ENCODE results near the gene GGNBP2.
A peak's percentile ranks its signal among the peaks of the same experiment; 100 is the strongest.

Gene GGNBP2

GRCh38 chr17:36524428-36524876 lies 20.3 kb upstream of the GGNBP2 start:
- DNase-seq, result no peak

- DNase-seq, result no peak
Measured at GRCh38 chr17:36525113-36525512, 19.6 kb upstream of the GGNBP2 start.

DNA sequence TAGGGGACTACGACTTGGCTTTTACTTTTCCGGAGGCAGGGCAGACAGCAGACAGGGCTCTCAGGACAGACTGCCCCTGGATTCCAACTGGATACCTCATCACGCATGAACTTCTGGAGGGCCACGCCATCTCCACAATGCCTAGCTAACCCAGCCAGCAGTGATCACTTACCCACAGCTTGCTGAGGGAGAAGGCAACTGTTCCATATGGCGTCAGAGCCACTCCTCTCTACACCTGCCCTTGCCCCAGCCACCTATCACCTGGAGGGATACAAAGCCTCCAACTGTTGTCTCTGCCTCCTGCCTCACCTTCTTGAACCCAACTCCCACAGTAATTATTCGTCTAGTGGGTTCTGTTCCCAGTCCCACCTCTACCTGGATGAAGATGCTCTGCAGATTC lies 18.8 kb upstream of the GGNBP2 start:
- no peak for DNase-seq

DNA sequence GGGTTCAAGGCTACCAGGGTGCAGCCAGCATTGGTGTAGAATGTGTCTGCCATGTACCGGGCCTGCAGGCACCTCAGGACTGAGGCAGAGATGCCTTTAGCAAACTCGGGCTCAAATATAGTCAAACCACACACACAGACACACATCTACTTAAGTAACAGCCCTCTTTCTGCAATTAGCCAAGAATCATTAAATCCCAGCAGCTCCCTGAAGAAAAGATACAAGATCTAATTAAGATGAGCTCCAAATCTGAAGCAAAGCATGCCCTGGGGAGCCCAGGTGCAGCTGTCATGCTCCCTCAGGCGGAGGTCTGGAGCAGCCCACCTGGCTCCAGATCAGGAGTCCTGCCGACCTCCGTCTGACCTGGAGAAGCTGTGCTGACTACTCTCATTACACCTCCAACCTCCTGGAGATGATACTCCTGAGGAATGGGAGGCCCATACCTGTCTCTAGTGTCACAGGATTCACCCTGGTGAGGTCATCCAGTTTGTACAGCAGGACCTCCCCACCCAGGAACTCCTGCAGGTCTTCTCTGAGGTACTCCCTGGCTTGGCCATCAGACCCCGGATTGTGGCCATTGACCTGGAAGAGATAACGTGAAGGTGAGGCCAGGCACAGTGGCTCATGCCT lies 17.0 kb upstream of the GGNBP2 start:
- no peak for DNase-seq

GRCh38 chr17:36529121-36529520 lies 15.6 kb upstream of the GGNBP2 start:
- DNase-seq, result peak; percentile 49

DNA sequence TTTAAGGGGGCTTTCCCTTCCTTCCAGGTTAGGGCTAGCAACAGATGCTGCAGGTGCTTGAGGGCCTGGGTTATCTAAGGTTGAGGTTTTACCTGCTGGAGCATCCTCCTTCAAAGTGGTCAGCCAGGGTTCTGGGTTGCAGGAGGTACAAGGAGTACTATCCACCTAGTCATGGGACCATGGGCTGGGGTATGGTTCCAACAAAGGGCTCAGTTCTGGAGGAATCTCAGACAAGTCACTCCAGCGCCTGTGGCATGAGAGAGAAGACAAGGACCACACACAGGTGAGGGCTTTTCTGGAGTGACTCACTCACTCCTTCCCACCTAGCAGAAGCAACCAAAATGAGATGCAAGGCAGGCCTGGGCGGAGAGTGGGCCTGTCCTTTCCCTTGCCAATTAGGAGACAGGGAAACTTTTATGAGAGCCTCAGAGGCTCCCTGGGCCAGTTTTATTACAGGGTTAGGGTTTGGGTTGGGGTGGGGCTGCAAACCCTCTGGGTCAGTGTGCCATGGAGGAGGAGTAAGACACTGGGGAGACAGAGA lies 12.2 kb upstream of the GGNBP2 start:
- DNase-seq, result no peak

DNA sequence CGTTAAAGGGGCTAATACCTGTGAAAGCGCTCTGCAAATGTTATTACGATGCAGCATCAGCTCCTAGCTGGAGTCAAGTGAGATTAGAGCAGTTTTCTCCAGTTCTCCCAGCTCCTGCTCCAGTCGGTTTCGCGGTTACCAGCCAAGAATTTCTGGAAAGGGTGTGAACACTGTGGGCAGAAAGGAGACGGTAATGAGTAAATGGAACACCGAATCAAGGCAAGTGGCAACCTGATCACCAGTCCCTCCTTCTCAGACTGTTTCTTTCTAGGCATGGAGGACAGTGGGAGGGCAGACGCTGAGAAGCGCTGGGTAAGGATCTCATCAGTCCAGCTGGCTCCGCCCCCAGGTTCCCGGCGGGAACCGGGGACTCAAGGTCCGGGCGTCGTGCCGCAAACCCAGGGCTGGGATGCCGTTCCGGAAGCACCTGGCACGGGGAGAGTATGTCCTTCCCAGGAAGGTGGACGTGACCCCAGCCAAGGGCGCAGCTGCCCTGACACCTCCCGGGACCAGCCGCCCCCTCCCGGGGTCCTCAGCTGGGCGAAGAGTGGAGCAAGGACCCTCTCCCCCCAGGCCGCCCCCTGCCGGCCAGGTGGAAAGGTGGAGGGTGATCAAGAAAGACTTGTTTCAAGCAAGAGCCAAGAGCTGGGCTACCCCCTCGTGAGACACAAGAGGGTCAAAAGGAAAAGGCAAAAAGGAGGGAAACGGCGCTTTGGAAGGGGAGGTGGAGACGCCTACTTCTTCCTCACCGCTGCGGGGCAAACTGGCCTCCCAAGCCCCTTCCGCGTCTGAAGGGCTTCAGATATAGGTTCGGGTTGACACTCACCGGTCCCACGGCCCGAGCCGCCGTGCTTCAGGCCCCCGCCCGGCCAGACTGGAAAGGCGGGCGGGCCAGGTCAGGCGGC lies 10.5 kb upstream of the GGNBP2 start:
- peak; percentile 40 for DNase-seq

DNA sequence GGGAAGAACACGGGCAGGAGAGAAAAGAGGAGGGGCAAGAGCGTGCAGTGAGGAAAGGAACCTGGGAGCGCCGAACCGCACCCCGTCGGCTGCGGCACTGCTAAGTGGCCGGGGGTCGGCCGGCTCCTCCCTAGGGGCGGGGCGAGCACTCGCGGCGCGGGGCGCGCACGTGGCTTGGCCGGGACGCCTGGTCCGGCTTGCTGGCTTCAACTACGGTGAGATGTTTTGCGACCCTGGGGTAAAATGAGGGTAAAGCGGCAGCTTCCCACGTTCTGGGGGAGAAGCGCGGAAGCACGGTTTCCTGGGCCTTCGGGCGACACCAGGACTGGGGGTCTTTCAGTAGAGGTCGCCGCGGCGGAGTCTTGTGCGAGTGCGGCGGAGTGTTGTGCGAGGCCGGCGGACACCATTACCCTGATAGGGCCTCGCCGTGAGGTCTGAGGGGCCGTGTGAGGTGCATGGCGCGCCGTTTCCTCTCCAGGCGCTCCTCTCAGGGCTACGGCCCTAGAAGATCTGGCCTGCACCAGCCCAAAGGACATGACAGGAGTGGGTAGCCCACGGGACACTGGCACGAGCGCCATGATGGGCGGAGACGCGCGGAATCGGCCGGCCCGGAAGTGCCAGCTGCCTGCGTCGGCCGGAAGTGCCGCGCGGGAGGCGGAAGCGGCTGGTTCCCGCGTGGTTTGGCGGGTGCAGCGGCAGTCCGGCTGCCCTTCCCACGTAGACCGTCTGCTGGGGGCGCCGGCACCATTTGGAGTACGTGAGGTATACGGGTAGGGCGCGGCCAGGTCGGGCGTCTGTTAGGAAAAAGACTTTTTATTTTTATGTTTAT lies 9.7 kb upstream of the GGNBP2 start, which contains the start of the genes MYO19 and PIGW:
TSS of gene MYO19 (minus strand) at position 29 of the 829 bp plus-strand sequence. CDS start 2,330 bp downstream, outside the sequence.
TSS of gene PIGW (plus strand) at position 148 of the 829 bp plus-strand sequence. CDS start 2,115 bp downstream, outside the sequence.
- peak; percentile 89 for DNase-seq

GRCh38 chr17:36535669-36536081 lies 9.0 kb upstream of the GGNBP2 start:
- no peak for DNase-seq

DNA sequence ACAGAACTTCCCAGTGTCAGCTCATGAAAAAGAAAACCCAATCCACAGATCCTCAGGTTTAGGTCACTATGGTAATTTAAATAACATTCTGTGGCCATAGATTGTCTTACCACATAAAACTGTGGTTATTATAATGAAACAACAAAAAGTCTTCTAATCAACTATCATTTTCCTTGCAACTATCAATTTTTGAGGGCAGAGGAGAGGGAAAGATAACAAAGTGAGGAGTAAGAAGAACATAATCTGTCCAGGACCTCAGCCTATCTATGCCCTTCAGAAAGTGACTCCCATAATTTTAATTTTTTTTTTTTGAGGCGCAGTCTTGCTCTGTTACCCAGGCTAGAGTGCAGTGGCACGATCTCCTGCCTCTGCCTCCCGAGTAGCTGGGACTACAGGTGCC lies 4.0 kb upstream of the GGNBP2 start:
- DNase-seq, result no peak

DNA sequence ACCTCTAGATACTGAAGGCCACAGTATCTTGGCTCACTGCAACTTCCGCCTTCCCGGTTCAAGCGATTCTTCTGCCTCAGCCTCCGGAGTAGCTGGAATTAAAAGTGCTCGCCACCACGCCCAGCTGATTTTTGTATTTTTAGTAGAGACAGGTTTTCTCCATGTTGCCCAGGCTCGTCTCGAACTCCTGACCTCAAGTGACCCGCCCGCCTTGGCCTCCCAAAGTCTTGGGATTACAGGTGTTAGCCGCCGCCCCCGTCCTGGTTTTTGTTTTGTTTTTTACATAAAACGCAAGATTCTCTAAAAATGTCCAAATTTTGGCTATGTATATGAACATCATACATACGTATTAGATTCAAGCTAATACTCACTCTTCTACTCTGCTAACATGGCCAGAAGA lies 2.0 kb upstream of the GGNBP2 start:
- DNase-seq, result no peak

GRCh38 chr17:36544044-36544306 lies 744 bp upstream of the GGNBP2 start:
- DNase-seq, result no peak

DNA sequence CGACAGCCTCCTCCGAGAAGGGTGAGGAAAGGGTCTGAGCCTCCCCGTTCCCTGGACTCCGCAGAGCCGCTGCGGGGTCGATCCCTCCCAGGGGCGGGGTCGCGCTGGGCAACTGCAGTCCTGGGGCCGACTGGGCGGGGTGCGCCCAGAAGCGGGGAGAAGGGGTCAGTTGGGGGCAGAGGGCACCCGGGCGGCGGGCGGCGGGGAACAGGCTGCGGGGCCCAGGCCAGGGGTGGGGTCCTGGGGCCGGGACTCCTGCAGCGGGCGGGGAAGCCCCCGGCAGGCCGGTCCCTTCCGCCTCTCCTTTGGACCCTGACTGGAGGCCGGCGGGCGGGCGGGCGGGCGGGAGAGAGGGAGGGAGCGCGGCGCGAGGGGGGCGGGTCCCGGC lies 352 bp downstream of the GGNBP2 start:
- no peak for DNase-seq

- DNase-seq, result peak; percentile 98
Measured at GRCh38 chr17:36545465-36546417, 1.0 kb downstream of the GGNBP2 start.

DNA sequence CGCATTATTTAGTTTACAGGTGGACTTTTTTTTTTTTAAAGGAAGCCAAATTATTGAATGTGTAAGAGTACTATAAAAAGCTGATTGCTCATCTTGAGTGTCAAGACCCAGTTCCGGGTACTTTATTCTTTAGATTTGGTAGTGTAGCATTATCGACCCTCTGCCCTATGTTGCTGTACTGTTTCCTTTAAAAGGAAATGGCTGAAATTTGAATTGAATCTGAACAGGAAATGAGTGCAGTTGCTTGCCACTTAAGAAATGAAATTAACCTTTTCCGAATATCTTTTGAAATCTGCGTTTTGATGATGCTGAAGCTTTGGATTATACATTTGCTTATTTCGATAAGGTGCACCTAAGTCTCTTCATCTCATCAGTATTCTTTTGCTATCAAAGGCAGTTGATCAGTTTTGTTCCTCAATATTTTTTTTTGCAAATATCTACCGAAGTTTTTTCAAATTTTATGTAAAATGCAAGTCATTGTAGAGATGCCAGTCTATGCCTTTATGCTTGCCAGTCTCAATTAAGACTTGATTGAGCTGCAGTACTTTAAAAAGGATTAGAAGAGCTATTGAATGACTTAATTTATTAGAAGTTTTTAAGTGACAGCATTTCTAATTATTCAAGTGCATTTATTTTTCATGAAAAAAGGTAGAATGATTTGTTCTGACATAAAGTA lies 1.8 kb downstream of the GGNBP2 start:
- no peak for DNase-seq

DNA sequence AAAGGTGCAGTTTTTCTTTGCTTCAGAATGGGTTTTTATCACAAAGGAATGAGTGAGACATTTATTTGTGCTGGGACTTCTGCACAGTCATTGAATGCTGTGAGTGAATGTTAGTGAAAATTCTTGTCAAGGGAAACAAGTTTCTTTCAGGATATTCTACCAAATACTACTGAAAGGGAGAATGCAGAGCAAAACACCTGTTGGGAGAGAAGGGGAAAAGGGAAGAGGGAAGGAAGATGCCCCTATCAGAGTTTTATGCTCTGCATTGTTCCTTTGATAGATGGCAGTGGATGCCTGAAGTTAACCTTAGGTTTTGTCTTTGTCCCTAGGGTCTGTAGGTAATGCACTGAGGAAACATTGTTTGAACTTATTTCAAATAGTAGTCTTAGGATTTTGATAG lies 3.1 kb downstream of the GGNBP2 start:
- DNase-seq, result no peak

DNA sequence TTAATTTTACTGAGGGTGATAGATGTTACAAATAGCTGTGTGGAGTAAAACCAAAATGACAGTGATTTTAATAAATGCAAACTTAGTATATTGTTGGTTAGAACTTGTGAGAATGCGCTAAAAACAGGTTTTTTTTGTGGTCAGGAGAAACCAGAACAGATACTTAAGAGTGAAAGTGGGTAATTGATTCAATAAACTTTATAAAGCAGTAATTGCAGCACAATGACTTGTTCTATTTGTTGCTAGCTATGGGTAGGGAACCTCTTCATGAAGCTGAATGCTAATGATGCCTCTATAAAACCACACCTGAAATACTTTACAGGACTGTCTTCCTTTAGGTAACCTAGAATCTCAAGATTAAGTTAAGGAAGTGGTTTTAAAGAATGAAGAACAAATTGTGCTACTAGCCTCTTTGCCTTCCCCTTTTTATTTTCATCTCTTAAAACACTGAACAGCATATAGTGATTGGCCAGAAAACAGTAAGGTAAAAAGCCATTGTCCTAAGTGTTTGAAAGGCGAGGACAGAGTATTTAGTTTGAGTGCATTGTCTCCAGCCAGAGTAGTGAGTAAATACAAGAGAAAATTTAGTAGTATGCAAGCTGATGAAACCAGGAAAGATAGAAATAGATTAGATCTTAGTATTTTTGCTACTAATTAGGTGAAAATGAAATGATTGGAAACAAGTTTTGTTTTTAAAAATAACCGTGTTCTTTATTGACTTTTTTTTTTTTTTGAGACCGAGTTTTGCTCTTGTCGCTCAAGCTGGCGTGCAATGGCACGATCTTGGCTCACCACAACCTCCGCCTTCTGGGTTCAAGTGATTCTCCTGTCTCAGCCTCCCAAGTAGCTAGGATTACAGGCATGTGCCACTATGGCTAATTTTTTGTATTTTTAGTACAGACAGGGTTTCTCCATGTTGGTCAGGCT lies 6.0 kb downstream of the GGNBP2 start:
- no peak for DNase-seq

- no peak for DNase-seq
Measured at GRCh38 chr17:36553459-36553858, 8.7 kb downstream of the GGNBP2 start.

DNA sequence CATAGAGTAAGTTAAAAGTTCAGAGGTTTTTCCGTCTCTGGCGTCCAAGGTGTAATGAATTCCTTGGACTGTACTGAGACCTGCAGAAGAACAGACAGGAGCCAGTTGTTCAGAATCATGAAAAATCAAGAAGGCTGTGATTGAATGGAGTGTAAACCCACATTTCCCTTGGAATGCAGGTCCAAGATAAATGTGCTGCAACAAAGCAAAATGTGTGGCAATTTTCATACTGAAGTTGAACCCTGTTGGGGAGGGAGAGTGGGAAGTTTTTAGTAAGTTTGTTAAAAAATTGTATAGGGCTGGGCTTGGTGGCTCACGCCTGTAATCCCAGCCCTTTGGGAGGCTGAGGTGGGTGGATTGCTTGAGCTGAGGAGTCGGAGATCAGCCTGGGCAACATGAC lies 21.4 kb downstream of the GGNBP2 start:
- no peak for DNase-seq

DNA sequence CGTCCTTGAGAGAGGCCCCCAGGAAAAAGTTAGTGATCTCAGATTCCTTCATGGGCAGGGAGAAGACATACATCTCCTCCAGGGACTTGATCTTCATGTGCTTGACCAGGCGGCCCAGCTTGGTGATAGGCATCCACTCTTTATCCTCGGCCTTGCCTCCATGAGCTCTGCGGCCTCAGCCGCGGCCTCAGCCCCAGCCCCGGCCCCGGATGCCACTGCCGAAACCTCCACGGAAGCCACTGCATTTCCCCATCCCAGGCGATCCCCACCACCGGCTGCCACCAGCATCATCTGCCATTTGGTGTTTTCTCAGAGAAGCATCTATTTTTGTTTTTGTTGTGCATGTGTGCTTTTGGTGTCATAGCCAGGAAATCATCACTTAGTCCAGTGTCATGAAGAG lies 30.3 kb downstream of the GGNBP2 start:
- no peak for DNase-seq

All from fibroblast of upper back skin (primary cell).